GM19239 (cell line): Measurements from ENCODE around the gene FMC1.
"Not testable (repeated sequence)": the region's sequence is repeated elsewhere in the genome, so short reads cannot be mapped to it uniquely, and the experiment has no call there.

Source experiments
- DNase-seq: peaks from one replicate; pipeline ENCODE4 v3.0.0; 2011; ENCODE audit warnings: low spot score; ENCODE audit not compliant: insufficient read length
- FAIRE-seq: peaks from 2 replicates; lab custom pipeline; 2011; peaks lifted over from hg19 to GRCh38; lab: Jason Lieb, UNC

FMC1 gene, protein sequence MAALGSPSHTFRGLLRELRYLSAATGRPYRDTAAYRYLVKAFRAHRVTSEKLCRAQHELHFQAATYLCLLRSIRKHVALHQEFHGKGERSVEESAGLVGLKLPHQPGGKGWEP

DNA sequence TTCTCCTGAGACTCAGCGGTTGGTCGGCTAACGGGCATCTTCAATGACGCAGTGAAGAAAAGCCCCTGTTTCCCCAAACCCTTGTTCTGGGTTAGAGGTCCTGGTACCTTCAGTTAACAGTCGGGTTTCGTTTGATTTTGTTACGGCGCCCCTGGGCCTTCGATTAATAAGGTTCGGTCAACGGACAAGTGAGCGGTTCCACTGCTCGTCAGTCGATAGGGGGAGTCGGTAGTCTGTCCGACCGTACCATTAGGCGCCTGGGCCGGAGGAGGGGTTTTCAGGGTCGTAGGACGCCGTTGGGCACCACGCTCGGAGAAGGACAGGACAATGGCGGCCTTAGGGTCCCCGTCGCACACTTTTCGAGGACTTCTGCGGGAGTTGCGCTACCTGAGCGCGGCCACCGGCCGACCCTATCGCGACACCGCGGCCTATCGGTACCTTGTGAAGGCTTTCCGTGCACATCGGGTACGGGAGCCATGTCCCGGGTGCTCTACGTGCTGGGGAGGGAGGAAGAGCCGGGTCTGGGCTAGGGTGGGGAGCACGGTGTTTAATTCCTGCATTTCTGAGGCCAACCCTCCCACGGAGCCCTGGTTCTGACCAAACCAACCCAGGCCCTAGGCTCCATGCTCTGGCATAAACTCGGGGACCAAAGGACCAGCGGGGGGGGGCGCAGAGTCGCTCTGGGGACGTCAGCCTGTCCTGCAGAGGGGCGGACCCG lies at the start of gene FMC1:
TSS of gene FMC1 (plus strand) at position 280 of the 718 bp plus-strand sequence. CDS start at position 328, 48 bp downstream.
- FAIRE-seq (no peak), DNase-seq (peak; percentile 43)

DNA sequence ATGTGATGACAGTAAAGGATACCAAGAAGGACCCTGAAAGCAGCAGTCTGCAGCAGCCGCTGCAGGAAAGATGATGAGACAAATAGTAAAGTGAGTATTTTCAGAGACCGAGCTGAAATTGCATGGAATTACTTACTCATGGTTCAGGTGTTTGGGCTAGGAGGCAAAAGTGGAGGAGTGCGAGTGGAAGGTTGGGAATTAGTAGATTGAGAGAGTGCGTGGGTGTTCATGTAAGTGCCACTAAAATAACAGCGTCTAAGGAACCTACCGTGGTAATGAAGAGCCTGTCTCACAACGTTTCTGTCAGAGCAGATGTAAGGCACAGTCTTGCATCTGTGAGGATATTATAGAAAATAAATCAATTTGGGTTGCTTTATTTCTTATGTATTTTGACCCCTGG lies 48.3 kb upstream of the FMC1 start:
- FAIRE-seq: no peak

DNA sequence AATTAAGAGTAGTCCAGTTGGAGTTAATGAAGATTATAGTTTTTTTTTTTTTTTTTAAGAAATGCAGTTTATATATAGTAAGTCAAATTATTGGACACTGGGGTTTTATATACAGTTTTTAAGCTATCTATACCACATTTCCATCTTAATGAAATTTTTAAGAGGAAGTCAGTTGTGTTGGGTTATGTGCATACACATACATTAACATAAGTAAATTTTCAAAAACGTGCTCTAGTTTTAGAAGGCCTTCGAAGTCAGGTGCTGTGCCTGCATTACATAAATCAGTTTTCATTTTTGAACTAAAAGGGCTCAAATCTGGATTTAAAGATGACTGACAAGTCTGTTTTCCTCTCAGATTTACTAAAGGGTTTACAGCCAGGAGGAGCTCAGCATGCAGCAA lies 47.6 kb upstream of the FMC1 start:
- DNase-seq: no peak
- no peak for FAIRE-seq

More for the DNA sequence above, 48.3 kb upstream of the FMC1 start:
- no peak for DNase-seq

DNA sequence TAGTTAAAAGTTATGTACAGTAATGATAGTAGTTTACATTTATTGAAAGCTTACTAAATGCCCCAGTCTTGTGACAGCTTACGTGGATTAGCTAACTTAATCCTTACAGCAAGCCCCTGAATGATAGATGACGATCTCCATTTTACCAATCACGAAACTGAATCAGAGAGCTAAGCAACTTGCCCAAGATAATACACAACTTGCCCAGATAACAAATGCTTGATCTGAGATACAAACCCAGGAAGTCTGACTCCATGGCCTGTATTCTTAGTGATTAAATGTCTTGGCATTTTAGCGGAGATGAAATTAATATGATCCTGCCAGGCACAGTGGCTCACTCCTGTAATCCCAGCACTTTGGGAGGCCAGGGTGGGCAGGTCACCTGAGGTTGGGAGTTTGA lies 46.9 kb upstream of the FMC1 start:
- FAIRE-seq (no peak), DNase-seq (no peak)

DNA sequence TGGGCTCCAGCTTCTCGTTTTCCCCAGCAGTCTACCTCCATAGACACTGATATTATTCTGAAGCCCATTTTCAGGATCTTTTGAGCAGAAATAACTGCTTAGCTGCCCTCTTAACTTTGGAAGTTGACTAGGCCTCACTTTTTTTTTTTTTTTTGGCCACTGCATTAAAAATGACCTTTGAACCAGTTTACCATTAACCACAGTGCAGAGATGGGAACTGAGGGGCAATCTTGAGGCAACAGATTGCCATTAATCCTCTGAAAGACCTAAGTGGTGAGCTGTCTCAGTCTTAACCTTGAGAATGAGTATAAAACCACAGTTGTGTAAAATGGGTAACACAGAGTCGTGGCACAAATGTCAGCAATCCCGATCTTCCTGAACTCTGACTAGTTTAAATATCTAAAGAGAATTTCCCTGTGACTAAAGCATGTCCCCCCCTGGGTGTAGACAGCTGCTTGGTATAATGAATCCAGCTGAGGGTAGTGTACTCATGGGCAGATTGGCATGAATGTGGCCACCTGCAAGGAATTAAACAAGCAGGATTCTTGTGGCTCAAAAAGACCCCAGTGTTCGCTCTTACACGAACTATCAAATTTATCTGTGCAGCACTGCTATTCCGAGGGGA lies 46.1 kb upstream of the FMC1 start:
- DNase-seq: no peak
- FAIRE-seq: no peak

DNA sequence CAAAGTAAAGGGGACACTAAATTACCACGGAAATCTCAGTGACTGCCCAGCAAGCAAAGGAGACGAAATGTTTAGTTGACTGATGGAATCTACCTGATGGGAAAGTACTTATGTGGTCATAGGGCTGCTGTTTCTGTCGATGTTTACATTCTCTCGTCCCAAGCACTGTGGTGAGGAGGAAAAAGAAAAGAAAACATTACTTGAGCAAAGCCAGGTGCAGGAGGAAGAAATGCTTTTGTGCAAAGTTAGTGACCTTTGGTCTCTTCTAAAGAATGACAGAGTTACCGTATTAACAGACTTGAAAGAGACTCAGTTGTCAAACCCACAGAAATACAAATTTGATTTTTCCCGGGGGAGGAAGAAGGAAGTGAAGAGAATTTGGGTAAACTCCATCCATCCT lies 43.3 kb upstream of the FMC1 start:
- DNase-seq (no peak), FAIRE-seq (no peak)

DNA sequence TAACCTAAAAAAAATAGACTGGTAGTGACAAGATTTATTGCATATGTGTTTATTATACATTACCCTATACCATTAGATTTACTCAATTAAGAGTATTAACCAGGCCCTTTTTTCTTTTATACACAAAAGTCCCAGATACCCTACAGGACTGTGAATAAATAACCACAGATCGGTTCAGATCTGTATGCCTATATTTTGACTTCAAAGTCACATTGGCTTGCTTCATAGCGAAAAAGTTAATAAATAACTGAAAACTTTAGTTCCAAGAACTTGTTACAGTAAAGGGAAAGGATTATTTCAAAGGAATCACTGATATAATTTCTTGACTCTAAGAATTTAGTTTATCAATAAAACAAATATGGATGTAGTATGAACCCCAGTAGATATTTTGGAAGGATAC lies 41.8 kb upstream of the FMC1 start:
- DNase-seq (no peak), FAIRE-seq (no peak)

DNA sequence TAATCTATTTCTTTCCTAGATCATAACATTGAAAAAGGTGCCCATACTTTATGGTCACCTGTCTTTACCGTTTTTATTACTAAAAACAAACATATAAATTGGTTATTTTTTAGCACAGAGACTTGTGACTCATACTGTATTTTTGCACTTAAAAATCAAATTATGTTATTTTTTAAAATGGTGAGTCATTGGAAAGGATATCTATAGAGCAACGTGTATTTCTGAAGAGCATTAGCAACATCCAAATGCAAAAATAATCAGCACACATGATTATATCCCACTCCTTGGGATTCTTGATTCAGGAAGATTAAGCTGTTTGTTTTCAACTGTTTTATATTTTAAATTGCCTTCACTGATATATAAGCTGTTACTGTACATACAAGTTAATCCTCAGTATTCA lies 40.7 kb upstream of the FMC1 start:
- DNase-seq (no peak), FAIRE-seq (no peak)

DNA sequence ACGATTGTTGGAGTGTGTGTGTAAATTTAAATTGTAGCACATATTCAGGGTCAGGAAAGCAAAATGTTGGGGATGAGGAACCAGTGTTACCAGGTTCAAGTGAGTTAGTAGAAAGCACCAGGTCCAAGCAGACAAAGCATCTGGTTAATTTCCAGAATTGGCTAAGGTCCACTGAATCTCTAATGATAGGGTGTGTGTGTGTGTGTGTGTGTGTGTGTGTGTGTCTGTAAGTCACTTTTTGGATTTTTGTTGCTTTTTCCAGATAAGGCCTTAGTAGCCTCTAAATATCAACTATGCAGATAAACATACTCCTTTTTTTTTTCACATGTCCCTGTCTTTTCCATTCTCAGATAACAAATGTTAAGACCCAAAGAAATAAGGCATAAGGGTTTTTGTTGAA lies 36.6 kb upstream of the FMC1 start:
- DNase-seq (no peak), FAIRE-seq (no peak)

DNA sequence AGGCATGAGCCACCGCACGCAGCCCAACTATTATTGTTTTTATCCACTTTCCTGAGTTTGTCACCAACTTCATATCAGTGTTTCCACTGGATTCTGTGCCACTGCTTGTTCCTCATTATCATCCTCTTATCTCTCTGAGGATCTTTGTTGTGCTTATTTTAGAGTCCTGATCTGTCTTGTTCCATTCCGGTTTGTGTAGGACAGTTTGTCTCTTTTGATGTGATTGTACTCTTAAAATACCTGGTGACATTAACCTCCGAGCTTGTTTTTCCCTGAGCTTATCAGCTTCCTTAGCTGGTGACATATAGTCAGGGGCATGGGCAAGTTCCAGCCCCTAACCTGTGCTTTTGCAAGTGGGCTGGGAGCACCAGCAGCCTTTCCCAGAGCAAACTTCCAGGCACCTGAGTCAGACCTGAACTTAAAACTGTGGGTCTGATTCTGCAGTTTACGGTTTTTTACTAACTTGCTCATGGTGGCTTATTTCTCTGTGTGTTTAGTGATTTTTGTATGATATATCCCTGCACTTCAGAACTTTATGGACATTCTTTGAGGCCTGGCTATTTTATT lies 23.1 kb upstream of the FMC1 start:
- no peak for DNase-seq
- FAIRE-seq: no peak

DNA sequence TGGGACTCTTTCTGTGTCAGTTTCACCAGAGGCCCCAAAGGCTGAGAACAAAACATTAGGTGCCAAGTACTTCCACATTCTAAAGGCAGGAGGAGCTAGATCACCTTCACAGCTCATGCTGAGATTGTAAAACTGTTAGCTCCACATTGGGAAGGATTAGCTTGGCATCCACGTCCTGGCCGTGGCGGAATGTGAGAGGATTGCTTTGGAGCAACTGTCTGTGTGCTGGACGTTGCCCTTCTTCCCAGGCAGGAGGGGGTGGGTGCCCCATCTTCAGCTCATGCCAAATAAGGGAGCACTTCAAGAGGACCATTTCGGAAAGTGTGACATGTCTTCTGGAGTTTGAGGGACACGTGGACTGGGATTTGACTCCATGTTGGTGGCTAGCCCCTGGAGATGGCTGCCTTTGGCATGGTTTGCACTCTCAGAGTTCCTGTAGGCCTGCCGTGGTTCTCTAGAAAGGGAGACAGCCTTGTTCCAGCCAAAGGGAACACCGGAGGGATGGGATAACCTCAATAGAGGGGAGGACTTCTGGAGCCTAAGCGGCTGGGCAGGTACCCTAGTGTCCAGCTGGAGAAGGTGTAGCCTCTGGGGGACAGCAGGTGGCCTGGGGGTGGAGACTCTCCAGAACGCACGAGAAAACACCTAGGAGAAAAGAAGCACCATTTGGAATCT lies 19.9 kb upstream of the FMC1 start:
- FAIRE-seq: no peak

DNA sequence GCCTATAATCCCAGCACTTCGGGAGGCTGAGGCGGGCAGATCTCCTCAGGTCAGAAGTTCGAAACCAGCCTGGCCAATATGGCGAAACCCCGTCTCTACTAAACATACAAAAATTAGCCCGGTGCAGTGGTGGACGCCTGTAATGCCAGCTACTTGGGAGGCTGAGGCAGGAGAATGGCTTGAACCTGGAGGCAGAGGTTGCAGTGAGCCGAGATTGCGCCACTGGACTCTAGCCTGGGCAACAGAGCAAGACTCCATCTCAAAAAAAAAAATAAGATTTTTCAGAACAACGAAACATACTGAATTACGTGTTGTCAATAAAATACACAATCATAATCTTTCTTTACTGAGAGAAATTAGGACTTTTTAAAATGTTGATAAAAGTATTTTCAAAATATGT lies 16.4 kb upstream of the FMC1 start:
- DNase-seq, FAIRE-seq: not testable (repeated sequence)

More for the DNA sequence above, 19.9 kb upstream of the FMC1 start:
- DNase-seq: no peak

DNA sequence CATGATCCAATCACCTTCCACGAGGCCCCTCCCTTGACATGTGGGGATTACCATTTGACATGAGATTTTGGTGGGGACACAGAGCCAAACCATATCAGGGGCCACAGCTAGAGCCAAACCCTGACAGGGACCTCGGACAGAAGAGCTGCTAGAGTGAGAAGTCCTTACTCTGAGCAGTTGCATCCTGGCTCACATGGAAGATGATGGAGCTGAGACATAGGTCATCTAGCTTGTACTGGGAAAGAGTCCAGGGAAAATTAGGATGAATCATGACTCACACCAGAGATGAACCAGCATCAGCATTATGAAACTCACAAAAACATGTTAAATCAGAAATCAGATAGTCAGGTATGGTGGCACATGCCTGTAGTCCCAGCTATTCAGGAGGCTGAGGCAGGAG lies 12.8 kb upstream of the FMC1 start:
- no peak for DNase-seq
- no peak for FAIRE-seq

DNA sequence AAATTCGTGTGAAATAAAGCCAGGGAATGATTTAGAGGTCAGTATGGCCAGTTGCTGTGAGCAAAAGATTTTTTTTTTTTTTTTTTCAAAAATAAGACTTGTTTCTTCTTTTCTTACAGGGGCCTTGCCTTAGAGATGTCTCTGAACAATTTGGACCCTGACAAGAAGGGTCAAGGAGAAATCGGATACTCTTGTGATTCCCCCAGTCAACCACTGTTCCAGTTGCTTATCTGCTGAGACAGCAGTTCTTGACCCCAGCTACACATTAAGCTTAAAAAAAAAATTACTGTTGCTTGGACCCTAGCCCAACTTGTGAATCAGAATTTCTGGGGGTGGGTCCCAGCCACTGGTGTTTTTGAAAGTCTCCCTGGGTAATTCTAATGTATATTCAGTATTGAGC lies 12.0 kb upstream of the FMC1 start:
- DNase-seq (no peak), FAIRE-seq (no peak)

DNA sequence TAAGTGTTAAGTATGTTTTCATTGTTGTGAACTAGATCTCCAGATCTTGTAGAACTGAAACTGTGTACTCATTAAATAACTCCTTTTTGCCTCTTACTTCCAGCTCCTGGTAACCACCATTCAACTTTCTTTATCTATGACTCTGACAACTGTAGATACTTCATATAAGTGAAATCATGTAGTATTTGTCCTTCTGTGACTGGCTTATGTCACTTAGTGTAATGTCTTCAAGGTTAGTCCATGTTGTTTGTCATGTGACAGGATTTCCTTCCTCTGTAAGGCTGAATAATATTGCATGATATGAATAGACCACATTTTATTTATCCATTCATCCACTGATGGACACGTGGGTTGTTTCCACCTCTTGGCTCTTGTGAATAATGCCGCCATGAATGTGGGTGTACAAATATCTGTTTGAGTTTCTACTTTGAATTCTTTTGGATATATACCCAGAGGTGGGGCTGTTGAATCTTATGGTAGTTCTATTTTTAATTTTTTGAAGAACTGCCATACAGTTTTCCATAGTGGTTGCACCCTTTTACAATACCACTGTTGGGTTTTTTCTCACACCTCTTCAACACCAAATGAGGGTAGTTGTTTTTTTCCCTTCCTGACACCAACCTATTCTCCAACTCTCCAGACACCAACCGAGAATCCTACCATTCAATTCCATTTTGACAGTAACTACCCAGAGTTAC lies 10.7 kb upstream of the FMC1 start:
- FAIRE-seq (no peak), DNase-seq (no peak)

DNA sequence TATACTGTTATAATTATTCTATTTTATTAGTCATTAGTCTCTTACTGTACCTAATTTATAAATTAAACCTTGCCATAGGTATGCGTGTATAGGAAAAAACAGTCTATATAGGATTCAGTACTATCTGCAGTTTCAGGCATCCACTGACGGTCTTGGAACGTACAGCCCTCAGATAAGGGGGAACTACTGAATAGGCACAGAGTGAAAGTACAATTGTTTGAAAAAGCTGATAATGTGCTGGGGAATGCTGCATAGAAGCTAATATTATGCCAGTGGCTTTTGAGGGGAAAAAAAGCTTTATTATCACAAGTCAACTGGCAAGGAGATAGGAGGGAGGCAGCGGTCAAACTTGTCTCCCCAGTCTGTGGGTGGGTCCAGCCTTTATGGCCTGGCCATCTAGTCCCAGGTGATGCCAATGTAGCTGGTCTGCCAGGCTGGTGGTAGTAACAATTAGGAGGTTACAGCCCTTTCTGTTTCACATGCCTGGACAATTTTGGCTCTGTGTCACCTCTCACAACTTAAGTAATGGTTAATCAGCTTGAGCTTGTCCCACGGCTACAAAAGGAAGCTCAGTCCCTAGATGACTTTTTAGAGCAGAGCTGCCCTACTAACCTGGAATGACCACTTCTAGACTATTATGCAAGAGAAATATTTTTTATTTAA lies 8.3 kb upstream of the FMC1 start:
- no peak for FAIRE-seq
- no peak for DNase-seq

DNA sequence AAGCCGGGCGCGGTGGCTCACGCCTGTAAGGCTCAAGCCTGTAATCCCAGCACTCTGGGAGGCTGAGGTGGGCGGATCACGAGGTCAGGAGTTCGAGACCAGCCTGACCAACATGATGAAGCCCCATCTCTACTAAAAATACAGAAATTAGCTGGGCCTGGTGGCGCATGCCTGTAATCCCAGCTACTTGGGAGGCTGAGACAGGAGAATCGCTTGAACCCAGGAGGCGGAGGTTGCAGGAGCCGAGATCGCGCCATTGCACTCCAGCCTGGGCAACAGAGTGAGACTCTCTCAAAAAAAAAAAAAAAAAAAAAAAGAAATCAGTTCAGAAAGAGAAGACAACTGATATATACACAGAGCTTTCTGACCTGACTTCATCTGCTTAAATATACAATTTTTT lies 7.7 kb upstream of the FMC1 start:
- not testable (repeated sequence) for DNase-seq, FAIRE-seq

DNA sequence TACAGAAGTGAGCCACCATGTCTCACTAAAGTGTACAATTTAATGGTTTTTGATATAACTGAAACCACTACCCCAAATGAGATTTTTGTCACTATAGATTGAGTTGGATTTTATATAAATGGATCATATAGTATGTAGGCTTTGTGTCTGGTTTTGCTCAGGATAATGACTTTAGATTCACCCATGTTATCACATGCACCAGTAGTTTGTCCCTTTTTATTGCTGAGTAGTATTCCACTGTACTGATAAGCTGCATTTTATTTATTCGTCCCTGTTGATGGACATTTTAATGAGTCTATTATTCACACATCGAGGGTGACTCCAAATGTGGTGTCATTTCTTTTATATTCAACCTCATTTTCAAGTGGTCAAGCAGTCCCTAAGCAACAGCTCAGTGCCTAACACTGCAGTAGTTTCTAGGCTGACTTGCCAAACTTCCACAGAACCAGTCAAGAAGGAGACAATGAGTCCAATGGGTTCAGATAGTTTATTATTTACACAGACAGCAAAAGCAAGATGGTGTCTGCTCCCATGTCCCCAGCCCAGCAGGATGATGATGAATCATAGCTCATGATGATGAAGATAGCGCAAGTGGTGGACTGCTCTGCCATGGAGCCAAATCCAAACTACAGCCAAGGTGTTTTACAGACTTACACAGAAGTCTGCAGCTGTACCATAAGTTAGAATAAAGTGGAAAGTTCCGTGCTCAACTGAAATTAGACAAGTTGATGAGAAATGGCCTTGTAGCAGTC lies 6.6 kb upstream of the FMC1 start:
- FAIRE-seq: no peak
- DNase-seq: no peak

DNA sequence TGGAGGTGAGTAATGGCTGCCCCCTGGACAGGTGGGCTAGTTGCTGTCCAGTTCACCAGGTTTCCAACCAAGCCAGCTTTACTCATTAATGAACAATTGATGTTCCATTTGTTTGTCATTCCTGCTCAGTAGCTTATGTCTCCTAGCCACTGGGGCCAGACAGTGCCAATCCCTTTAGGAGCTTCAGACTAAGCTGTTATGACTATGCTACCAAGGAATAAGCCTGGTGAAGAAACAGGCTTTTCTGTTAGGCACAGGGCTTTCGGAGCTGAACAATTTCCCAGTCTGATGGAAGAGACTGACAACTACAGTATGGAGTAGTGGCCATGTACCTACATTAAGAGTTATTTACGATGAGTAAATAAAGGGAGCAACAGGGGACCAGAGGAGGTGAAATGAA lies 2.1 kb upstream of the FMC1 start:
- no peak for FAIRE-seq
- no peak for DNase-seq
